Skeletal muscle tissue (tissue), 4 donors: ENCODE measurements around the gene STAG1. TPM values are rescaled to one million over a fixed set of nuclear protein-coding genes. Genes with fewer than 3 reads are reported as not detected.
"Not testable (repeated sequence)": the region's sequence is repeated elsewhere in the genome, so short reads cannot be mapped to it uniquely, and the experiment has no call there.

Source experiments
- H3K27ac ChIP-seq: one replicate; pipeline ENCODE4 v1.7.0; 2013; ENCODE audit warnings: mild to moderate bottlenecking, low read depth, low read length, inconsistent platforms
- H3K27me3 ChIP-seq, 3 donors: one replicate each; pipeline ENCODE4 v1.7.0; 2013; ENCODE audit warnings: low read length in 3 of 3; ENCODE audit not compliant: control insufficient read depth in 3 of 3, insufficient read depth in 3 of 3
- H3K36me3 ChIP-seq, 3 donors: one replicate each; pipeline ENCODE4 v1.7.0; 2013; ENCODE audit warnings: low read length in 3 of 3; ENCODE audit not compliant: control insufficient read depth in 3 of 3, insufficient read depth in 3 of 3
- H3K4me1 ChIP-seq, 3 donors: one replicate each; pipeline ENCODE4 v1.7.0; 2013; ENCODE audit warnings: low read length in 3 of 3, mild to moderate bottlenecking in 3 of 3; ENCODE audit not compliant: control insufficient read depth in 3 of 3, insufficient read depth in 3 of 3
- H3K4me3 ChIP-seq, 3 donors: one replicate each; pipeline ENCODE4 v1.7.0; 2013; ENCODE audit warnings: low read length in 3 of 3
- H3K9ac ChIP-seq, 3 donors: one replicate each; pipeline ENCODE4 v1.7.0; 2013; ENCODE audit warnings: low read length in 3 of 3, mild to moderate bottlenecking in 3 of 3, moderate library complexity in 2 of 3, low read depth in 1 of 3
- H3K9me3 ChIP-seq, 3 donors: one replicate each; pipeline ENCODE4 v1.7.0; 2013; ENCODE audit warnings: low read length in 3 of 3; ENCODE audit not compliant: control insufficient read depth in 3 of 3
- total RNA-seq: library from RNA; depleted of rRNA; stranded (reverse); fragments of >200 nt; gene quantifications from one replicate; pipeline ENCODE4 v1.2.3, GENCODE V29; 2014
- donor health status: Osteomylitis.

The STAG1 gene
- total RNA-seq, 1 donor from 2014 or later = 68.4 TPM

DNA sequence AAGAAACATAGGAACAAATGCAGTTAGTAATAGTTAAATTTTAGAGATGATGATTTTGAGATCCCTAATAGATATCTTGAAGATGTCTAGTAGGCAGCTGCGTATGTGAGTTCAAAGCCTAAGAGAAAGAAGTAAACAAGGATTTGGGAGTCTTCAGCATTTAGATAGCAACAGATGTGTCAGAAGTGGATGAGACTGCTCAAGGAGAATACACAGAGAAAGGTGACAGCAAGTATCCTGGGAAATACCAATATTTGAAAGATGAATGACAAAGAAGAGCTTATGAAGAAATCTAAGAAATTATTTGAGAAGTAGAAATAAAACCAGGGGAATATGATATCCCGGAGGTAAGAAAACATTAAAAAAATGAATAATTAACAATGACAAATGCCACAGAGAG lies 371.1 kb downstream of the STAG1 start:
- Histone ChIP-seq H3K9me3 (no peaks in the 10 kb centered on the region), H3K27ac (no peak overlapping the region), H3K36me3 (peaks cover 0 to 3% (median 3%) of the 10 kb centered on the region in 3 donors), H3K4me3 (no peak overlapping the region), H3K27me3 (no peaks in the 10 kb centered on the region), H3K9ac (no peak overlapping the region), H3K4me1 (no peaks in the 10 kb centered on the region)

DNA sequence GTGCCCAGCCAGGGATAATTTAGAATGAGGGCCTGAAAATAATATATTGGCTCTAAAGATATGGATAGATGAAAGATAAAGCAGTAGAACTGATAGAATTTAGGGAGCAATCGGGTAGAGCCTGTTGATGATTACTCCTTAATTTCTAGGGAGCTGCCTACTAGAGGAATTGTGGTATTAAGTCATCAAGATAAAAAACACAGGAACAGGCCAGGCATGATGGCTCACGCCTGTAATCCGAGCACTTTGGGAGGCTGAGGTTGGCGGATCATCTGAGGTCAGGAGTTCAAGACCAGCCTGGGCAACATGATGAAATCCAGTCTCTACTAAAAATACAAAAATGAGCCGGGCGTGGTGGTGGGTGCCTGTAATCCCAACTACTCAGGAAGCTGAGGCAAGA lies 371.6 kb downstream of the STAG1 start:
- Histone ChIP-seq H3K4me1 (no peaks in the 10 kb centered on the region), H3K9ac (no peak overlapping the region), H3K36me3 (peaks cover under 1 to 3% (median 3%) of the 10 kb centered on the region in 3 donors), H3K4me3 (no peak overlapping the region), H3K27me3 (no peaks in the 10 kb centered on the region), H3K9me3 (no peaks in the 10 kb centered on the region), H3K27ac (no peak overlapping the region)

DNA sequence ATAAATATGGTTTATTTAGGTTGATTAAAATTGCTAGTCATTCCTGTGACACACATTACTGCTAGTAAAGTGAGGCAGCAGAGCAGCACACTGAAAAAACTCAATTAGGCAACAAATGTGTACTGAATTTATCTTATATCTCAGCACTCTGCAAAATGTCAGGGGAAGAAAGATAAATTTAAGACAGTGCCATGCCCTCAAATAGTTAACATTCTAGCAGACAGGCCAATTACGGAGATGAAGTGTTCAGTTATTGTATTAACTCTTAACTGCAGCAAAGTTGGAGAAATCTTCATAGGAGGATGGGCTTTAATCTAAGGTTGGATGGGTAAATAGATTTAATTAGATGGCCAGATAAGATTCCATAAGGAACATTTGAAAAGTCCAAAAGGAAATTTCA lies 374.2 kb downstream of the STAG1 start:
- no peak overlapping the region for H3K9ac ChIP-seq
- no peaks in the 10 kb centered on the region for H3K4me1 ChIP-seq
- no peaks in the 10 kb centered on the region for H3K9me3 ChIP-seq
- no peak overlapping the region for H3K27ac ChIP-seq
- no peaks in the 10 kb centered on the region for H3K27me3 ChIP-seq
- H3K36me3 ChIP-seq = peaks cover 3% of the 10 kb centered on the region in 3 donors
- no peak overlapping the region for H3K4me3 ChIP-seq

DNA sequence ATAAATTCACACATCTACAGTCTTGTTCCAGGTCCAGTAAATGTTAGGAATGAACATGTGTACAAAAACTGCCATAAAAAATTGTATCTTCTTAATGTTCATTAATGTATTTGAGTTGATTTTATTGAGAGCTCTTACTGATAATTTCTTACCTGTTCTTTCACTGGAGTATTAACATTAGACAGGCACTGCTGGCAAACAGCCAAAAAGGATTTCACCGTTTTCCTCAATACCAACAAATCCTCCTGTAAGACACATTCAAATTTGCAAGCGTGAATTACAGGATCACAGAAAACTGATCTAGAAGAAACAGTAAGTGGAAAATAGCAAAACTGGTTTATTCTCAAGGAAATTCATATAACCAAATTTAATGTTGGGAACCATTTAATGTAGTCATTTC lies 374.7 kb downstream of the STAG1 start:
- H3K27ac ChIP-seq = no peak overlapping the region
- no peaks in the 10 kb centered on the region for H3K27me3 ChIP-seq
- no peak overlapping the region for H3K9ac ChIP-seq
- H3K4me1 ChIP-seq = no peaks in the 10 kb centered on the region
- H3K9me3 ChIP-seq = no peaks in the 10 kb centered on the region
- peaks cover 3% of the 10 kb centered on the region in 3 donors for H3K36me3 ChIP-seq
- H3K4me3 ChIP-seq = no peak overlapping the region

DNA sequence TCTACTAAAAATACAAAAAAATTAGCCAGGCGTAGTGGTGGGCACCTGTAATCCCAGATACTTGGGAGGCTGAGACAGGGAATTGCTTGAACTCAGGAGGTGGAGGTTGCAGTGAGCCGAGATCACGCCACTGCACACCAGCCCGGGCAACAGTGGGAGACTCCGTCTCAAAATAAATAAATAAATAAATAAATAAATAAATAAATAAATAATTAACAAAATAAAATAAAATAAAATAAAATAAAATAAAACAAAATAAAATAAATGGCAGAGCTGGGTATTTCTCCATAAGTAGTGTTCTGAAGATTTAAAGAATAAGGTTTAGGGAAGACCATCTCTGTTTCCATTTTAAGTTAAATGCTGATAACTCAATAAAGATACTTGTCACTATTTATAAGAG lies 376.4 kb downstream of the STAG1 start:
- H3K9ac ChIP-seq, H3K9me3 ChIP-seq, H3K36me3 ChIP-seq, H3K27ac ChIP-seq, H3K4me3 ChIP-seq, H3K27me3 ChIP-seq, H3K4me1 ChIP-seq: not testable (repeated sequence)

DNA sequence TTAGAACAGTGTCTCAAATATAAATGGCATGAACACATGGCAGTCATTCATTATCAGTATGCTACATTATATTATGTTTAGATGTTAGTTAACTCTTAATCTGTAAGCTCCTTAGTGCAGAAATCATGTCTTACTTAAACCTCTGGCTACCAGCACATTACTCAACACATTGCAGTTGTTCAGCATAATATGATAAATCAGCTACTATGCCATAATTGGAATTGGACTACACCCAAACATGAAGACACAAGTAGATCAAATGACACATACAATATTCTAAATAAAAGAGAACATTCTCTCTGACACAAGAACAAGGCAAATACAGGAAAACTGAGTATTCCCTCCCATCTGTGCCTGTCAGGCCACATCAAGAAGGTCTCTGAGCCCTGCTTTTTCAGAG lies 385.9 kb downstream of the STAG1 start:
- Histone ChIP-seq H3K27ac (no peak overlapping the region), H3K4me1 (no peaks in the 10 kb centered on the region), H3K9me3 (no peaks in the 10 kb centered on the region), H3K4me3 (no peak overlapping the region), H3K9ac (no peak overlapping the region), H3K36me3 (peaks cover 0 to 3% (median 0%) of the 10 kb centered on the region in 3 donors), H3K27me3 (no peaks in the 10 kb centered on the region)

DNA sequence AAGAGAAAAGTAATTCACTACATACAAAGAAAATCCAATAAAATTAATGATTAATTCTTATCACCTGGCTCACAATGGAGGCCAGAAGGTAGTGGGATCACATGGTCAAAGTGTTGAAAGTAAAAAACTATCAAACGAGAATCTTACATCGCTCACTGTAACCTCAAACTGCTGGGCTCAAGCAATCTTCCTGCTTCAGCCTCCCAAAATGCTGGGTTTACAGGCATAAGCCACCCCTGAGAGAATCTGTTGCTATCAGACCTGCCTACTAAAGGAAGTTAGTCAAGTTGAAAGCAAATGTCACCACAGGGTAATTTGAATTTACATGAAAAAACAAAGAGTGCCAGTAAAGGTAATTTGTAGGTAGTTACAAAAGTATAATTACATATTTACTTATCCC lies 398.7 kb downstream of the STAG1 start:
- peaks cover 0 to 11% (median 2%) of the 10 kb centered on the region in 3 donors for H3K36me3 ChIP-seq
- H3K9ac ChIP-seq = no peak overlapping the region
- H3K27me3 ChIP-seq = no peaks in the 10 kb centered on the region
- H3K9me3 ChIP-seq = no peaks in the 10 kb centered on the region
- no peak overlapping the region for H3K4me3 ChIP-seq
- H3K4me1 ChIP-seq = peaks cover 7 to 10% (median 9%) of the 10 kb centered on the region in 3 donors
- no peak overlapping the region for H3K27ac ChIP-seq

DNA sequence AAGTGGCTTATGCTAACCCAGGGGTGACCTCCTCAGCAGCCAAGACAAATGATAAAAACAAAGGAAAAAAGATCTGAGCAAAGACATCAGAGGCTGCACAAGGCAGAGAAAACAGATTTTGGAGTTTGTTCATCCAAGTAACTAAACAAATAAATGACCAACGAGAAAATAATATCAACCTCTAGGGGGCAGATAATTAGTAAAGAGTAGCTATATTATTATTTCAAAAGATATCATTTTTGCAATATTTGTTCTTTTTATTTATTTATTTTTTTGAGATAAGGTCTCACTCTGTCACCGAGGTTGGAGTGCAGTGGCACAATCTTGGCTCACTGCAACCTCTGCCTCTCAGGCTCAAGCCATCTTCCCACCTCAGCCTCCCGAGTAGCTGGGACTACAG lies 400.3 kb downstream of the STAG1 start:
- Histone ChIP-seq H3K9me3 (no peaks in the 10 kb centered on the region), H3K36me3 (peaks cover 0 to 11% (median 2%) of the 10 kb centered on the region in 3 donors), H3K4me1 (peaks cover 7 to 10% (median 9%) of the 10 kb centered on the region in 3 donors), H3K4me3 (no peak overlapping the region), H3K27ac (no peak overlapping the region), H3K27me3 (no peaks in the 10 kb centered on the region), H3K9ac (no peak overlapping the region)

DNA sequence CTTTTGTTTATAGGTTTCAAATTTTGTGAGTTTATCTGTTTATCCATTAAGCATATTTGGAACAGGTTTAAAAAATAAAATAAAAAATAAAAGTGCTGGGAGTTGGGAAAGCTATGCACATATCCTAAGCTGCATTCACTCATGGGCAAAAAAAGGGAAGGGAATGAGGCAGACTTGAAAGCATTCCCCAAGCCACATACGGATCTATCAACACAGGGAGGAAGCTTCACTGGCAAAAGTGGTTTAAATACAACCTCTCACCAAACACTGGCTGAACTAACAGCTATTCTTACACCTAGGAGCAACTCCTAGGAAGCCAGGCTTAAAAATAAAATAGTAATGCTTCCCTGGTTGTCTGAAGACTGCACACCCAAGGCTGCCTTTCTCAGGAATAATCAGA lies 400.8 kb downstream of the STAG1 start:
- Histone ChIP-seq H3K27ac (no peak overlapping the region), H3K27me3 (no peaks in the 10 kb centered on the region), H3K36me3 (peaks cover 0 to 11% (median 2%) of the 10 kb centered on the region in 3 donors), H3K4me3 (no peak overlapping the region), H3K4me1 (peaks cover 7 to 10% (median 9%) of the 10 kb centered on the region in 3 donors), H3K9ac (no peak overlapping the region), H3K9me3 (no peaks in the 10 kb centered on the region)

DNA sequence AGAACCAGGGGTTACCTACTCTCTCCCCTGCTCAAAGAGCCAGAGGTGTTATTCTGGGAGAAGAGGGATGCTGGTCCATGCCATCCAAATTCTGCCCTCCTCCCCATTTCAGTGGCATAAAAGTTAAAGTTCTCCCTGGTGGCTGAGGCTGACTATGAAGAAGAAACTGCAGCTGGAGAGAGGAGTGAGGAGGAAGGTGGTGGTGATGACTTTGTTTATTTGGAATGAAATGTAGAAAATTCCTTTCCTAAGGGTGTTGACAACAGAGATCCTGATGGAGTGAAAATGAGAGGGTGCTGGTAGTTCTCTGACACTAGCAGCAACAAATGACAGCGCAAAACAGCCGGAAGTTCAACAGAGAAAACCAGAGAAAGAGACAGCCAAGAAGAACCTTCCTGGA lies 401.6 kb downstream of the STAG1 start:
- Histone ChIP-seq H3K27me3 (no peaks in the 10 kb centered on the region), H3K4me1 (peaks cover 7 to 10% (median 9%) of the 10 kb centered on the region in 3 donors), H3K9me3 (no peaks in the 10 kb centered on the region), H3K9ac (no peak overlapping the region), H3K36me3 (peaks cover 0 to 12% (median 0%) of the 10 kb centered on the region in 3 donors), H3K4me3 (no peak overlapping the region), H3K27ac (no peak overlapping the region)

DNA sequence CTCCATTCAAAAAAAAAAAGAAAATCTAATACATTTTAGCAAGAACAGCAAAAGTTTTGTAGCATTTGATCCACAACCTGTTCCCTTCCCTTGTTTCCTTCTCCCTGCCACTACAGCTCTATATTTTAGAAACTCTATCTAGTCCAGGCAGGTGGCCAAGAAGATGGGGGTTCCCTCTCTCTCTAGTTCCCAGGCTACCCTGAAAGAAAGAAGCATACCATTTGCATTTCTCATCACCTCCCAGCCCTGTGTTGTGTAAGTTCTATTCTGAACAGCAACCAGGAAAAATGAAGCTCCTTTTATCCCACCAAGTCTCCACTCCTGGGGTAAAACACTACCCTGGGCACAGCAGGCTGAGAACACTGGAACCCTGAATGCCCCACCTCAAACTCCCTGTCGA lies 402.0 kb downstream of the STAG1 start:
- Histone ChIP-seq H3K9ac (no peak overlapping the region), H3K27ac (no peak overlapping the region), H3K4me1 (peaks cover 7 to 10% (median 9%) of the 10 kb centered on the region in 3 donors), H3K9me3 (no peaks in the 10 kb centered on the region), H3K4me3 (no peak overlapping the region), H3K27me3 (no peaks in the 10 kb centered on the region), H3K36me3 (peaks cover 0 to 9% (median 0%) of the 10 kb centered on the region in 3 donors)
